HCT116 (cell line): ENCODE results near the gene ARL5A. TPM values are rescaled to one million over a fixed set of nuclear protein-coding genes. Genes with fewer than 3 reads are reported as not detected.

ENCODE experiments used
- ATAC-seq: fragments of 200-7000 bp; cut with Tn5 transposase; 2 replicates; pipeline ENCODE4 v1.9.1; 2020; ENCODE audit warnings: mild to moderate bottlenecking, moderate library complexity
- BruUV-seq: library from RNA; stranded (reverse); fragments of 400-500 nt; replicated peaks from 2 replicates; lab custom pipeline; 2021; lab: Mats Ljungman, UMichigan
- CTCF ChIA-PET: fragments of 300-600 bp; sonication (Branson Sonifier 250); formaldehyde crosslinking; loops from one replicate; lab custom pipeline; 2021; ENCODE audit warnings: antibody characterized with exemption; lab: Charles Lee
- POLR2A ChIA-PET: fragments of 300-600, 350-600 bp; sonication (Branson Sonifier 250); formaldehyde crosslinking; loops from one replicate; lab custom pipeline; 2021; ENCODE audit warnings: antibody characterized with exemption; lab: Charles Lee
- RAD21 ChIA-PET, 2 experiments: fragments of 300-600 bp; sonication (Branson Sonifier 250); formaldehyde crosslinking; loops; one replicate each; lab custom pipeline; 2023; ENCODE audit warnings: low total read pairs in 2 of 2; ENCODE audit not compliant: uncharacterized antibody in 2 of 2, unreplicated experiment in 2 of 2, low non-redundant PET in 1 of 2; lab: Charles Lee
- DNase-seq: peaks from one replicate; pipeline ENCODE4 v3.0.0-alpha.2; 2010; ENCODE audit warnings: low read depth, low spot score
- H2AFZ ChIP-seq: fragments of 200-600 bp; shearing (Covaris generic), sonication (generic); 2 replicates; pipeline ENCODE4 v1.6.1; 2017; ENCODE audit warnings: low read depth, mixed run types, mixed read lengths, antibody characterized with exemption, low read length; ENCODE audit not compliant: poor library complexity, severe bottlenecking
- H3K27ac ChIP-seq: 2 replicates; pipeline ENCODE4 v1.5.1; 2012; ENCODE audit warnings: low read depth, low read length
- H3K27me3 ChIP-seq: fragments of 200-600 bp; sonication (generic); 2 replicates; pipeline ENCODE4 v1.6.1; 2016; ENCODE audit warnings: mixed run types, low read length, mixed read lengths; ENCODE audit not compliant: insufficient read depth
- H3K36me3 ChIP-seq, 2 experiments: fragments of 200-500 bp in 1 of 2; fragments of 200-600 bp in 1 of 2; sonication (Bioruptor generic) in 1 of 2; sonication (generic) in 1 of 2; 2 replicates each; pipeline versions ENCODE4 v1.5.1 to v1.6.1; 2014 to 2016; ENCODE audit warnings: low read length in 2 of 2, inconsistent platforms in 1 of 2, mixed read lengths in 1 of 2, mixed run types in 1 of 2; ENCODE audit not compliant: insufficient read depth in 2 of 2, control insufficient read depth in 1 of 2
- H3K4me1 ChIP-seq, 2 experiments: fragments of 200-600 bp in 1 of 2; sonication (generic) in 1 of 2; 2 replicates each; pipeline versions ENCODE4 v1.5.1 to v1.6.1; 2012 to 2017; ENCODE audit warnings: low read length in 2 of 2, inconsistent platforms in 1 of 2, mild to moderate bottlenecking in 1 of 2, mixed read lengths in 1 of 2, mixed run types in 1 of 2, moderate library complexity in 1 of 2; ENCODE audit not compliant: insufficient read depth in 2 of 2, control insufficient read depth in 1 of 2
- H3K4me2 ChIP-seq: fragments of 200-600 bp; sonication (generic); 2 replicates; pipeline ENCODE4 v1.6.1; 2017; ENCODE audit warnings: mixed run types, low read length, mixed read lengths
- H3K4me3 ChIP-seq, 2 experiments: fragments of 200-600 bp in 1 of 2; sonication (generic) in 1 of 2; replicated peaks in 1 of 2; 2 replicates each; pipeline ENCODE4 v1.5.1; 2011 to 2016; ENCODE audit warnings: low read length in 2 of 2, control low read depth in 1 of 2, low read depth in 1 of 2, mild to moderate bottlenecking in 1 of 2, mixed read lengths in 1 of 2, mixed run types in 1 of 2
- H3K79me2 ChIP-seq: fragments of 200-600 bp; sonication (generic); 2 replicates; pipeline ENCODE4 v1.6.1; 2017; ENCODE audit warnings: mild to moderate bottlenecking, mixed run types, low read length, moderate library complexity, mixed read lengths; ENCODE audit not compliant: insufficient read depth
- H3K9ac ChIP-seq: fragments of 200-600 bp; sonication (generic); 2 replicates; pipeline ENCODE4 v1.6.1; 2016; ENCODE audit warnings: low read length, mixed read lengths
- H3K9me2 ChIP-seq: fragments of 200-600 bp; sonication (generic), shearing (Covaris generic); 2 replicates; pipeline ENCODE4 v1.6.1; 2017; ENCODE audit warnings: mixed run types, mild to moderate bottlenecking, moderate library complexity; ENCODE audit not compliant: insufficient read depth
- H3K9me3 ChIP-seq, 2 experiments: fragments of 200-500 bp in 1 of 2; fragments of 200-600 bp in 1 of 2; sonication (Bioruptor generic) in 1 of 2; sonication (generic) in 1 of 2; 2 replicates each; pipeline ENCODE4 v1.6.1; 2014 to 2017; ENCODE audit warnings: low read length in 2 of 2, mixed read lengths in 2 of 2, inconsistent platforms in 1 of 2, low read depth in 1 of 2, mild to moderate bottlenecking in 1 of 2, mixed run types in 1 of 2, moderate library complexity in 1 of 2; ENCODE audit not compliant: control insufficient read depth in 1 of 2, insufficient read depth in 1 of 2
- H4K20me1 ChIP-seq: fragments of 200-600 bp; sonication (generic), shearing (Covaris generic); 2 replicates; pipeline ENCODE4 v1.6.1; 2017; ENCODE audit warnings: mixed run types, mild to moderate bottlenecking, moderate library complexity; ENCODE audit not compliant: insufficient read depth
- ATF3 ChIP-seq: IDR thresholded peaks from 2 replicates; pipeline ENCODE4 v1.6.1; 2012
- CTCF ChIP-seq, 3 experiments: fragments of 200-600 bp in 1 of 3; sonication (generic) in 1 of 3; IDR thresholded peaks in 2 of 3; conservative IDR thresholded peaks in 1 of 3; 2 replicates each; pipeline ENCODE4 v1.5.1; 2012 to 2017; ENCODE audit warnings: low read depth in 2 of 3, low read length in 2 of 3, antibody characterized with exemption in 1 of 3, borderline replicate concordance in 1 of 3, control low read depth in 1 of 3, mild to moderate bottlenecking in 1 of 3, mixed read lengths in 1 of 3, mixed run types in 1 of 3, moderate library complexity in 1 of 3; ENCODE audit not compliant: insufficient read depth in 1 of 3
- FOSL1 ChIP-seq: IDR thresholded peaks from 2 replicates; pipeline ENCODE4 v1.6.1; 2012; ENCODE audit warnings: low read depth
- JUND ChIP-seq: IDR thresholded peaks from 2 replicates; pipeline ENCODE4 v1.6.1; 2012
- MAX ChIP-seq: IDR thresholded peaks from 2 replicates; pipeline ENCODE4 v1.6.1; 2012
- RAD21 ChIP-seq: IDR thresholded peaks from 2 replicates; pipeline ENCODE4 v1.6.1; 2012; ENCODE audit warnings: low read depth, mild to moderate bottlenecking
- SIN3A ChIP-seq: IDR thresholded peaks from 2 replicates; pipeline ENCODE4 v1.6.1; 2012; ENCODE audit warnings: low read depth
- SP1 ChIP-seq: IDR thresholded peaks from 2 replicates; pipeline ENCODE4 v1.6.1; 2012; ENCODE audit warnings: low read depth
- TCF7L2 ChIP-seq: IDR thresholded peaks from 2 replicates; pipeline ENCODE4 v1.7.0; 2011; ENCODE audit warnings: borderline replicate concordance, inconsistent platforms; ENCODE audit not compliant: insufficient read depth, insufficient read length; ENCODE audit errors: extremely low read depth
- YY1 ChIP-seq: IDR thresholded peaks from 2 replicates; pipeline ENCODE4 v1.6.1; 2011; ENCODE audit warnings: low read length, low read depth, moderate library complexity, mild to moderate bottlenecking; ENCODE audit not compliant: insufficient replicate concordance; ENCODE audit errors: extremely low read depth
- intact Hi-C: fragments of 100-400 bp; cut with micrococcal nuclease; formaldehyde crosslinking; loops from 2 replicates; pipeline ENCODE4 v1.10.0; 2022
- total RNA-seq: library from RNA; stranded (reverse); gene quantifications from one replicate; pipeline ENCODE4 v1.2.1, GENCODE V29; 2021; ENCODE audit not compliant: unreplicated experiment

The ARL5A gene
- total RNA-seq, 1 experiment from 2014 or later: 74.4 TPM

DNA sequence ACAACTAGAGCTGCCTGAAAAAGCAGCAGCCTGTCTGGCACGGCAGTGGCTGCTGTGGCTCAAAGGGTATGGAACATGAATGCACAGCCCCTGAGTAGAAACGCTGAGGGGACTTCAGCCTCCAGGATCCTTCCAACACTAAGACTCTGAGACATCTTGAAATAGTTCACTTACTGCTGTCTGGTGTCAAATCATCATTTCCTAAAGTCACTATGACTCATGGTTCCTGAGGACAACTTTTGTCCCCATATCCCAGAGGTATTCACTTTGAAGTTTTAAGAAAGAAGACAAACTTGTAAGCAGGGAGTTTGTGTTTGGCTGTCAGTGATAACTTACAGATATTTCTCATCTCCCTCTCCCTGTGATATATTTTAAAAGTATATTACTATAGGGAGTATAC lies 60.7 kb downstream of the ARL5A start:
- no peak for DNase-seq
- no peak overlapping the region for H3K4me3 ChIP-seq
- H3K4me1 ChIP-seq: peaks cover 0 to 11% of the 10 kb centered on the region in 2 experiments; a peak in 2 of 4 replicates
- RAD21 ChIA-PET: no interaction called here
- intact Hi-C loops: no loop called here
- H4K20me1 ChIP-seq: no peaks in the 10 kb centered on the region
- no peaks in the 10 kb centered on the region for H3K9me2 ChIP-seq
- BruUV-seq: no TSS peak
- H3K36me3 ChIP-seq: no peaks in the 10 kb centered on the region
- no peak overlapping the region for H3K9ac ChIP-seq
- peak overlapping the region; percentile 28; the same call in 1 of the 2 replicates for H3K4me2 ChIP-seq
- POLR2A ChIA-PET: no interaction called here
- TF ChIP-seq ATF3 (no peak), JUND (no peak), MAX (no peak), SP1 (no peak), SIN3A (no peak), TCF7L2 (no peak), YY1 (no peak), RAD21 (no peak), FOSL1 (peak; percentile 38)
- no peaks in the 10 kb centered on the region for H3K79me2 ChIP-seq
- no peaks in the 10 kb centered on the region for H3K9me3 ChIP-seq
- H2AFZ ChIP-seq: no peak overlapping the region
- H3K27ac ChIP-seq: no peak overlapping the region
- H3K27me3 ChIP-seq: no peaks in the 10 kb centered on the region
- CTCF ChIA-PET: interaction anchor here (0.7 kb wide), 1 partner anchor 9 kb away, joined by 3 read pairs; no protein-coding TSS in a partner anchor
- no peak; the same call in 1 of the 2 replicates for ATAC-seq

DNA sequence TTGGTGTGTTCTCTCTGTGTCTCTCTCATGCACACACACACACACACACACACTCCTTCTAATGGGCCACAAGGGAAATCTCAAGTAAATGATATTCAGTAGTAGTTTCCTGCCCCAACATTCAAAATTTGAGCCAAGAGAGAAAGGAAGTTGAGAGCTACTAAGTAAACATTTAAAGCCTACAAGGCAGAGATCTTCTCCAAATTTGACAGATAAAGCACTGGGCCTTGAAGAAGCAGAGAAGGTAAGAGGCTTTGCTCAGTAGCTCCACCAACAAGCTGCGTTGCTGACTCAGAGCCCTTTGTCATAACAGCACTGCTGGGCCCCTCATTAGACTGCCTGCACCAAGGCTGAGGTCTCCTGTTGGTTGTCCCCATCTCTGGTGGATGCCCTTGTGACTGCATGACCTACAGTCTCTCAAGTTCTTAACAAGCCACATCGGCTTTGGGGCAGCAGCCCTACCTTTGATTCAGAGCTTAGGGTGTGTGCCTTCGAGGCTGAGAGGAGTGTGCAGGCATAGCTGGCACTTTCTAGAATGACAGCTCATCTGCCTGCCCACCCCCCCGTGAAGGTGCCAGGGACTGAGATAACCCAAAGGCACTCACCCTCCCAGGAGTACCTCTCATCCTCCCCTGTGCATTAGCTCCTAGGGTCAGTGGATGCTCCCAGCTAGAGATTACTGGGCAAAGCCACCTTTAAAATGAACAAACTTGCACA lies 61.6 kb downstream of the ARL5A start:
- BruUV-seq: no TSS peak
- Histone ChIP-seq H3K27ac (no peak overlapping the region), H3K4me3 (no peak overlapping the region), H3K27me3 (no peaks in the 10 kb centered on the region), H3K9me3 (no peaks in the 10 kb centered on the region), H4K20me1 (no peaks in the 10 kb centered on the region), H2AFZ (no peak overlapping the region), H3K4me1 (peaks cover 0 to 11% of the 10 kb centered on the region in 2 experiments; a peak in 2 of 4 replicates), H3K4me2 (no peak overlapping the region), H3K9me2 (no peaks in the 10 kb centered on the region), H3K79me2 (no peaks in the 10 kb centered on the region)
- DNase-seq (no peak), ATAC-seq (no peak)
- ChIA-PET RAD21 (no interaction called here), CTCF (no interaction called here), POLR2A (no interaction called here)
- no peak for TF ChIP-seq CTCF (IDR thresholded peaks at IDR 0.05 in 2 of 3, conservative IDR thresholded peaks at IDR 0.05 in 1 of 3; ENCODE audit: borderline replicate concordance in 1 of 3, insufficient read depth in 1 of 3, low read depth in 2 of 3, low read length in 2 of 3)
- TF ChIP-seq, all 23 proteins: peak for 0
- intact Hi-C loops: no loop called here
- Histone ChIP-seq H3K9ac (no peak overlapping the region), H3K36me3 (no peaks in the 10 kb centered on the region)
